SK-N-SH (cell line): ENCODE measurements around the gene ZNF91. TPM values are rescaled to one million over a fixed set of nuclear protein-coding genes. Genes with fewer than 3 reads are reported as not detected.

Experiments used
- CTCF ChIA-PET: fragments of 300-600, 350-600 bp; formaldehyde crosslinking; extraction: SDS; loops from one replicate; lab custom pipeline; 2021; lab: Yijun Ruan, JAX
- POLR2A ChIA-PET: fragments of 350-600 bp; sonication (Branson Sonifier 250); formaldehyde crosslinking; extraction: SDS; loops from one replicate; lab custom pipeline; 2020; ENCODE audit warnings: antibody characterized with exemption, inconsistent platforms; lab: Yijun Ruan, JAX
- DNase-seq: peaks from one replicate; pipeline ENCODE4 v3.0.0; 2012
- H2AFZ ChIP-seq: fragments of 200-600 bp; sonication (generic); 2 replicates; pipeline ENCODE4 v1.8.1; 2016; ENCODE audit warnings: antibody characterized with exemption, mild to moderate bottlenecking, low read depth
- H3F3A ChIP-seq: fragments of 200-600 bp; sonication (generic); replicated peaks from 2 replicates; pipeline ENCODE3; 2016; ENCODE audit warnings: antibody characterized with exemption, mild to moderate bottlenecking; ENCODE audit not compliant: insufficient read depth
- H3K27ac ChIP-seq, 2 experiments: fragments of 200-500 bp in 1 of 2; fragments of 200-600 bp in 1 of 2; sonication (Bioruptor generic) in 1 of 2; sonication (generic), shearing (Covaris generic) in 1 of 2; 2 replicates each; pipeline versions ENCODE4 v1.5.1 to v1.6.1; 2014 to 2016; ENCODE audit warnings: low read depth in 2 of 2, inconsistent platforms in 1 of 2, low read length in 1 of 2, mild to moderate bottlenecking in 1 of 2, mixed read lengths in 1 of 2
- H3K27me3 ChIP-seq: fragments of 200-600 bp; sonication (generic), shearing (Covaris generic); 2 replicates; pipeline ENCODE4 v1.6.1; 2016; ENCODE audit warnings: mixed run types; ENCODE audit not compliant: insufficient read depth
- H3K36me3 ChIP-seq, 2 experiments: fragments of 200-500 bp in 1 of 2; fragments of 200-600 bp in 1 of 2; sonication (Bioruptor generic) in 1 of 2; sonication (generic) in 1 of 2; replicated peaks in 1 of 2; 2 replicates each; pipeline versions ENCODE3 to v1.5.1; 2014 to 2016; ENCODE audit warnings: low read length in 1 of 2, mild to moderate bottlenecking in 1 of 2; ENCODE audit not compliant: insufficient read depth in 2 of 2, control insufficient read depth in 1 of 2
- H3K4me1 ChIP-seq, 2 experiments: fragments of 200-500 bp in 1 of 2; fragments of 200-600 bp in 1 of 2; sonication (Bioruptor generic) in 1 of 2; sonication (generic), shearing (Covaris generic) in 1 of 2; 2 replicates each; pipeline versions ENCODE4 v1.5.1 to v1.6.1; 2014 to 2016; ENCODE audit warnings: low read depth in 1 of 2, low read length in 1 of 2, mixed run types in 1 of 2; ENCODE audit not compliant: insufficient read depth in 2 of 2, control insufficient read depth in 1 of 2
- H3K4me2 ChIP-seq: fragments of 200-600 bp; sonication (generic), shearing (Covaris generic); 2 replicates; pipeline ENCODE4 v1.6.1; 2017; ENCODE audit warnings: mixed run types
- H3K4me3 ChIP-seq, 2 experiments: fragments of 200-500 bp in 1 of 2; fragments of 200-600 bp in 1 of 2; sonication (Bioruptor generic) in 1 of 2; sonication (generic), shearing (Covaris generic) in 1 of 2; 2 replicates each; pipeline versions ENCODE4 v1.5.1 to v1.8.1; 2014 to 2016; ENCODE audit warnings: low read depth in 2 of 2, inconsistent platforms in 1 of 2, low read length in 1 of 2, mild to moderate bottlenecking in 1 of 2, mixed read lengths in 1 of 2, moderate library complexity in 1 of 2
- H3K79me2 ChIP-seq: fragments of 200-600 bp; sonication (generic); 2 replicates; pipeline ENCODE4 v1.8.1; 2017; ENCODE audit warnings: mild to moderate bottlenecking; ENCODE audit not compliant: insufficient read depth
- H3K9ac ChIP-seq: fragments of 200-600 bp; sonication (generic); 2 replicates; pipeline ENCODE4 v1.6.1; 2017; ENCODE audit warnings: mixed run types
- H3K9me2 ChIP-seq: fragments of 200-600 bp; sonication (generic); 2 replicates; pipeline ENCODE4 v1.6.1; 2017; ENCODE audit warnings: mixed run types
- H3K9me3 ChIP-seq: fragments of 200-600 bp; sonication (generic); 2 replicates; pipeline ENCODE4 v1.6.1; 2017; ENCODE audit warnings: mixed run types, mild to moderate bottlenecking, moderate library complexity
- H4K20me1 ChIP-seq: fragments of 200-600 bp; sonication (generic); 2 replicates; pipeline ENCODE4 v1.6.1; 2017; ENCODE audit warnings: mild to moderate bottlenecking, mixed run types; ENCODE audit not compliant: insufficient read depth
- CHD2 ChIP-seq: fragments of 150-350 bp; IDR thresholded peaks from 2 replicates; pipeline ENCODE4 v1.6.1; 2018; ENCODE audit warnings: low read length; ENCODE audit not compliant: partially characterized antibody
- EZH2phosphoT487 ChIP-seq: fragments of 200-600 bp; sonication (generic); IDR thresholded peaks from 2 replicates; pipeline ENCODE4 v1.6.1; 2017; ENCODE audit warnings: low read depth, mixed run types, mild to moderate bottlenecking, antibody characterized with exemption, moderate library complexity, borderline replicate concordance
- FOSL2 ChIP-seq: IDR thresholded peaks from 2 replicates; pipeline ENCODE4 v1.4.0; 2012; ENCODE audit warnings: low read depth, mild to moderate bottlenecking, moderate library complexity, borderline replicate concordance
- FOXM1 ChIP-seq: IDR thresholded peaks from 2 replicates; pipeline ENCODE4 v1.4.0; 2012; ENCODE audit warnings: low read depth, mild to moderate bottlenecking
- GABPA ChIP-seq: IDR thresholded peaks from 2 replicates; pipeline ENCODE4 v1.4.0; 2012; ENCODE audit warnings: low read depth, mild to moderate bottlenecking
- GATA2 ChIP-seq: sonication (generic); formaldehyde crosslinking; IDR thresholded peaks from 2 replicates; pipeline ENCODE4 v1.5.0; 2020; ENCODE audit warnings: mild to moderate bottlenecking, missing genetic modification reagents
- JUND ChIP-seq: IDR thresholded peaks from 2 replicates; pipeline ENCODE4 v1.4.0; 2012
- MEF2A ChIP-seq: IDR thresholded peaks from 2 replicates; pipeline ENCODE4 v1.4.0; 2012; ENCODE audit warnings: low read depth, borderline replicate concordance
- RXRA ChIP-seq: IDR thresholded peaks from 2 replicates; pipeline ENCODE4 v1.4.0; 2012; ENCODE audit warnings: low read depth, mild to moderate bottlenecking, borderline replicate concordance
- SIN3A ChIP-seq: IDR thresholded peaks from 2 replicates; pipeline ENCODE4 v1.6.1; 2012; ENCODE audit warnings: low read depth, mild to moderate bottlenecking, low read length, moderate library complexity, borderline replicate concordance
- TCF12 ChIP-seq: IDR thresholded peaks from 2 replicates; pipeline ENCODE4 v1.4.0; 2012
- ZBTB33 ChIP-seq: IDR thresholded peaks from 2 replicates; pipeline ENCODE4 v1.4.0; 2012; ENCODE audit warnings: low read depth, borderline replicate concordance
- WGBS: methylation state at CpG from one replicate; pipeline ENCODE4 v1.1.6; 2017; ENCODE audit warnings: low lambda C conversion rate; 5-methylcytosine and 5-hydroxymethylcytosine counted together
- polyA plus RNA-seq, 3 experiments: library from polyadenylated mRNA; depleted of rRNA; stranded (reverse); fragments of >200 nt; gene quantifications; 2 replicates each; pipeline ENCODE4 v1.2.3, GENCODE V29; 2012
- TF ChIP-seq, protein P1 (sequence below): IDR thresholded peaks from 2 replicates; pipeline ENCODE4 v1.6.1; 2012; ENCODE audit warnings: mild to moderate bottlenecking, low read depth, low read length, moderate library complexity
- TF ChIP-seq, protein P2 (sequence below): IDR thresholded peaks from 2 replicates; pipeline ENCODE4 v1.4.0; 2012; ENCODE audit warnings: low read depth

ZNF91 gene
- polyA plus RNA-seq, 1 of the 3 experiments (the other 2 are of a cell fraction): 11.8 TPM

- Histone ChIP-seq H3K36me3 (no peaks in the 10 kb centered on the region), H3K27me3 (no peaks in the 10 kb centered on the region), H3K4me2 (no peak overlapping the region), H3K4me1 (no peaks in the 10 kb centered on the region; a peak in 1 of 4 replicates), H3K27ac (no peak overlapping the region), H3K4me3 (no peak overlapping the region), H3K9ac (no peak overlapping the region), H3F3A (no peaks in the 10 kb centered on the region), H2AFZ (no peak overlapping the region), H4K20me1 (no peaks in the 10 kb centered on the region), H3K79me2 (no peaks in the 10 kb centered on the region), H3K9me2 (no peaks in the 10 kb centered on the region), H3K9me3 (no peaks in the 10 kb centered on the region)
- POLR2A ChIA-PET: interaction anchor here (0.7 to 1.1 kb wide), 2 partner anchors 14 to 292 kb away, joined by 3 read pairs; partner anchors contain the start of gene ZNF91
- WGBS: 72% methylated on average over 20 of the region's 21 CpGs
- peak; percentile 32 for DNase-seq
- CTCF ChIA-PET: interaction anchor here (0.7 to 0.8 kb wide), 2 partner anchors 13 to 17 kb away, joined by 3 read pairs; no protein-coding TSS in a partner anchor
- TF ChIP-seq MEF2A (no peak), ZBTB33 (no peak), GABPA (no peak), GATA2 (CRISPR knock-in tag) (no peak), FOSL2 (no peak), CHD2 (no peak), SIN3A (no peak), EZH2phosphoT487 (no peak), RXRA (no peak), JUND (no peak), TCF12 (no peak), FOXM1 (no peak)
- TF ChIP-seq, protein P1, sequence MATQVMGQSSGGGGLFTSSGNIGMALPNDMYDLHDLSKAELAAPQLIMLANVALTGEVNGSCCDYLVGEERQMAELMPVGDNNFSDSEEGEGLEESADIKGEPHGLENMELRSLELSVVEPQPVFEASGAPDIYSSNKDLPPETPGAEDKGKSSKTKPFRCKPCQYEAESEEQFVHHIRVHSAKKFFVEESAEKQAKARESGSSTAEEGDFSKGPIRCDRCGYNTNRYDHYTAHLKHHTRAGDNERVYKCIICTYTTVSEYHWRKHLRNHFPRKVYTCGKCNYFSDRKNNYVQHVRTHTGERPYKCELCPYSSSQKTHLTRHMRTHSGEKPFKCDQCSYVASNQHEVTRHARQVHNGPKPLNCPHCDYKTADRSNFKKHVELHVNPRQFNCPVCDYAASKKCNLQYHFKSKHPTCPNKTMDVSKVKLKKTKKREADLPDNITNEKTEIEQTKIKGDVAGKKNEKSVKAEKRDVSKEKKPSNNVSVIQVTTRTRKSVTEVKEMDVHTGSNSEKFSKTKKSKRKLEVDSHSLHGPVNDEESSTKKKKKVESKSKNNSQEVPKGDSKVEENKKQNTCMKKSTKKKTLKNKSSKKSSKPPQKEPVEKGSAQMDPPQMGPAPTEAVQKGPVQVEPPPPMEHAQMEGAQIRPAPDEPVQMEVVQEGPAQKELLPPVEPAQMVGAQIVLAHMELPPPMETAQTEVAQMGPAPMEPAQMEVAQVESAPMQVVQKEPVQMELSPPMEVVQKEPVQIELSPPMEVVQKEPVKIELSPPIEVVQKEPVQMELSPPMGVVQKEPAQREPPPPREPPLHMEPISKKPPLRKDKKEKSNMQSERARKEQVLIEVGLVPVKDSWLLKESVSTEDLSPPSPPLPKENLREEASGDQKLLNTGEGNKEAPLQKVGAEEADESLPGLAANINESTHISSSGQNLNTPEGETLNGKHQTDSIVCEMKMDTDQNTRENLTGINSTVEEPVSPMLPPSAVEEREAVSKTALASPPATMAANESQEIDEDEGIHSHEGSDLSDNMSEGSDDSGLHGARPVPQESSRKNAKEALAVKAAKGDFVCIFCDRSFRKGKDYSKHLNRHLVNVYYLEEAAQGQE: no peak
- TF ChIP-seq, protein P2, sequence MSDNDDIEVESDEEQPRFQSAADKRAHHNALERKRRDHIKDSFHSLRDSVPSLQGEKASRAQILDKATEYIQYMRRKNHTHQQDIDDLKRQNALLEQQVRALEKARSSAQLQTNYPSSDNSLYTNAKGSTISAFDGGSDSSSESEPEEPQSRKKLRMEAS: no peak
Observed at GRCh38 chr19:23409392-23410048, 14.2 kb upstream of the ZNF91 start.
